Liver (tissue), 9 donors: ENCODE measurements around the gene TOMT. TPM values are rescaled to one million over a fixed set of nuclear protein-coding genes. Genes with fewer than 3 reads are reported as not detected.

Experiments
- DNase-seq: peaks from one replicate; pipeline ENCODE4 v3.0.0-alpha.2; 2017; ENCODE audit warnings: low spot score
- H3K27ac ChIP-seq, 2 donors: one replicate each; pipeline ENCODE4 v1.7.0; 2013; ENCODE audit warnings: inconsistent platforms in 2 of 2, low read length in 2 of 2, control low read depth in 1 of 2, low read depth in 1 of 2, mild to moderate bottlenecking in 1 of 2
- H3K27me3 ChIP-seq, 4 donors: one replicate each; pipeline versions ENCODE4 v1.6.1 to v1.7.0; 2013; ENCODE audit warnings: low read length in 3 of 4, inconsistent platforms in 1 of 4, mild to moderate bottlenecking in 1 of 4, moderate library complexity in 1 of 4; ENCODE audit not compliant: control insufficient read depth in 4 of 4, insufficient read depth in 4 of 4
- H3K36me3 ChIP-seq, 4 donors: one replicate each; pipeline versions ENCODE4 v1.6.1 to v1.7.0; 2013; ENCODE audit warnings: low read length in 3 of 4, mild to moderate bottlenecking in 3 of 4, low read depth in 1 of 4, moderate library complexity in 1 of 4; ENCODE audit not compliant: control insufficient read depth in 4 of 4, insufficient read depth in 3 of 4
- H3K4me1 ChIP-seq, 4 donors: one replicate each; pipeline versions ENCODE4 v1.6.1 to v1.7.0; 2013; ENCODE audit warnings: low read length in 3 of 4, mild to moderate bottlenecking in 3 of 4, moderate library complexity in 1 of 4; ENCODE audit not compliant: control insufficient read depth in 4 of 4, insufficient read depth in 4 of 4
- H3K4me3 ChIP-seq, 3 donors: one replicate each; pipeline versions ENCODE4 v1.6.1 to v1.7.0; 2013; ENCODE audit warnings: low read length in 3 of 3, control low read depth in 1 of 3, low read depth in 1 of 3, mild to moderate bottlenecking in 1 of 3
- H3K9ac ChIP-seq, 2 donors: one replicate each; pipeline ENCODE4 v1.7.0; 2013; ENCODE audit warnings: low read length in 2 of 2, mild to moderate bottlenecking in 2 of 2, moderate library complexity in 2 of 2, control low read depth in 1 of 2, low read depth in 1 of 2
- H3K9me3 ChIP-seq, 4 donors: one replicate each; pipeline versions ENCODE4 v1.6.1 to v1.7.0; 2013; ENCODE audit warnings: low read length in 3 of 4; ENCODE audit not compliant: control insufficient read depth in 4 of 4
- ATF3 ChIP-seq: IDR thresholded peaks from 2 replicates; pipeline ENCODE4 v1.6.1; 2016; ENCODE audit warnings: antibody characterized with exemption
- CTCF ChIP-seq: fragments of 150-350 bp; IDR thresholded peaks from 2 replicates; pipeline ENCODE4 v1.5.1; 2017; ENCODE audit warnings: improper control_type of control experiment, low read depth, low read length; ENCODE audit not compliant: missing input control
- EGR1 ChIP-seq, 2 donors: IDR thresholded peaks; 2 replicates each; pipeline ENCODE4 v1.6.1; 2016 to 2018; ENCODE audit warnings: antibody characterized with exemption in 2 of 2, low read depth in 2 of 2
- FOXA1 ChIP-seq: IDR thresholded peaks from 2 replicates; pipeline ENCODE4 v1.6.1; 2016; ENCODE audit warnings: antibody characterized with exemption
- GABPA ChIP-seq, 2 donors: IDR thresholded peaks in 1 of 2; conservative IDR thresholded peaks in 1 of 2; 2 replicates each; pipeline ENCODE4 v1.6.1; 2016; ENCODE audit warnings: antibody characterized with exemption in 2 of 2, mild to moderate bottlenecking in 1 of 2, moderate library complexity in 1 of 2
- HNF4A ChIP-seq, 2 donors: conservative IDR thresholded peaks; 2 replicates each; pipeline ENCODE4 v1.6.1; 2016; ENCODE audit warnings: antibody characterized with exemption in 2 of 2, mild to moderate bottlenecking in 2 of 2
- HNF4G ChIP-seq: IDR thresholded peaks from 2 replicates; pipeline ENCODE4 v1.6.1; 2016; ENCODE audit warnings: antibody characterized with exemption
- JUND ChIP-seq, 2 donors: IDR thresholded peaks; 2 replicates each; pipeline ENCODE4 v1.6.1; 2016; ENCODE audit warnings: antibody characterized with exemption in 2 of 2
- NR2F2 ChIP-seq: IDR thresholded peaks from 2 replicates; pipeline ENCODE4 v1.6.1; 2016; ENCODE audit warnings: antibody characterized with exemption
- RAD21 ChIP-seq, 2 donors: IDR thresholded peaks; 2 replicates each; pipeline ENCODE4 v1.6.1; 2016; ENCODE audit warnings: antibody characterized with exemption in 2 of 2, mild to moderate bottlenecking in 2 of 2
- TAF1 ChIP-seq: conservative IDR thresholded peaks from 2 replicates; pipeline ENCODE4 v1.6.1; 2016; ENCODE audit warnings: antibody characterized with exemption, mild to moderate bottlenecking
- YY1 ChIP-seq: IDR thresholded peaks from 2 replicates; pipeline ENCODE4 v1.6.1; 2016; ENCODE audit warnings: antibody characterized with exemption, mild to moderate bottlenecking
- ZBTB33 ChIP-seq: IDR thresholded peaks from 2 replicates; pipeline ENCODE4 v1.6.1; 2016; ENCODE audit warnings: antibody characterized with exemption
- WGBS: extraction: QIAGEN DNeasy Blood & Tissue Kit; methylation state at CpG from one replicate; pipeline ENCODE4 v1.1.7; 2013; 5-methylcytosine and 5-hydroxymethylcytosine counted together
- polyA plus RNA-seq, 2 donors: library from polyadenylated mRNA; stranded (reverse) in 1 of 2; unstranded in 1 of 2; fragments of 200-250 nt in 1 of 2; fragments of >200 nt in 1 of 2; fragmentation: Nextera tagmentation in 1 of 2; extraction: Ambion mirVana in 1 of 2; gene quantifications; one replicate each; pipeline versions ENCODE4 v1.2.1 to v1.2.3, GENCODE V29; 2013 to 2015
- total RNA-seq, 2 donors: library from RNA; depleted of rRNA; stranded (reverse); fragments of >200 nt; gene quantifications; one replicate each; pipeline ENCODE4 v1.2.3, GENCODE V29; 2014
- donor health status: healthy.
- donor health status: healthy.
- donor health status: healthy.
- donor health status: healthy.
- donor health status: healthy.

Gene TOMT
- total and polyA plus RNA-seq, 4 donors, result 0.33 TPM; not detected in 3

GRCh38 chr11:72084965-72085364, 20.8 kb upstream of the TOMT start (continued):
- no peak for TF ChIP-seq ZBTB33
- TF ChIP-seq ATF3, result no peak
- no peak for TF ChIP-seq NR2F2
- no peak for TF ChIP-seq TAF1
- no peak for TF ChIP-seq HNF4G

- Histone ChIP-seq H3K9me3 (no peaks in the 10 kb centered on the region), H3K27ac (no peak overlapping the region), H3K36me3 (peaks cover 0 to 19% (median 0%) of the 10 kb centered on the region in 4 donors), H3K4me1 (peaks cover 0 to 6% (median 2%) of the 10 kb centered on the region in 4 donors), H3K27me3 (no peaks in the 10 kb centered on the region), H3K9ac (no peak overlapping the region), H3K4me3 (no peak overlapping the region)
- no peak for DNase-seq
- WGBS, result 95% methylated on average over 3 of the region's 3 CpGs
- TF ChIP-seq HNF4G (no peak), NR2F2 (no peak), YY1 (no peak), FOXA1 (no peak), RAD21 (IDR thresholded peaks at IDR 0.05) (no peak), JUND (IDR thresholded peaks at IDR 0.05) (no peak), TAF1 (no peak), HNF4A (conservative IDR thresholded peaks at IDR 0.05) (no peak), ZBTB33 (no peak), EGR1 (IDR thresholded peaks at IDR 0.05; ENCODE audit: low read depth in 2 of 2) (no peak)
Measured at GRCh38 chr11:72085621-72086351, 19.9 kb upstream of the TOMT start.

- TF ChIP-seq CTCF (no peak), GABPA (IDR thresholded peaks at IDR 0.05 in 1 of 2, conservative IDR thresholded peaks at IDR 0.05 in 1 of 2) (no peak), FOXA1 (no peak)
- H3K4me1 ChIP-seq, result peaks cover 0 to 7% (median 2%) of the 10 kb centered on the region in 4 donors
- no peaks in the 10 kb centered on the region for H3K27me3 ChIP-seq
- WGBS, result 86% methylated on average over 4 of the region's 4 CpGs
- no peak overlapping the region for H3K4me3 ChIP-seq
- no peak overlapping the region for H3K27ac ChIP-seq
- H3K9me3 ChIP-seq, result no peaks in the 10 kb centered on the region
- no peak overlapping the region for H3K9ac ChIP-seq
- no peak for DNase-seq
- peaks cover 0 to 19% (median 0%) of the 10 kb centered on the region in 4 donors for H3K36me3 ChIP-seq
Measured at GRCh38 chr11:72088076-72088808, 17.5 kb upstream of the TOMT start.
